Amniotic epithelial cell (primary cell): Measurements from ENCODE around the gene ADAD2.

ENCODE experiments used
- DNase-seq: peaks from one replicate; pipeline ENCODE4 v3.0.0-alpha.2; 2010; ENCODE audit warnings: low read depth

Gene ADAD2

GRCh38 chr16:84176192-84177053 lies 14.5 kb upstream of the ADAD2 start:
- DNase-seq, result no peak

DNA sequence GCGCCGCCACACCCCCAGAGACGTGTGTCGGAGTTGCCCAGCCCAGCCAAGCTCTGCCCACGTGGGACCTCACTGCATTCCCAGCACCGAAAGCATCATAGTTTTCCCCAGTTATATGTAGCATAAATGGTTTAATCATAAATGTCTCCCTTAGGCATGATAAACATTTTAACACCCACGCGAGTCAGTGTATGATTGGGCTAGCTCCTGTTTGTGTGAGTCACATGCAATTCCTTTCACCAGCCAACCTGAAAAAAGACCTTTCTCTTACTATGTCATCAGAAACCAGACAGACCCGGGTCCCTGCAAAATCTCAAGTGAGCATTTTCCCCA lies 13.2 kb upstream of the ADAD2 start:
- DNase-seq, result peak; percentile 64

DNA sequence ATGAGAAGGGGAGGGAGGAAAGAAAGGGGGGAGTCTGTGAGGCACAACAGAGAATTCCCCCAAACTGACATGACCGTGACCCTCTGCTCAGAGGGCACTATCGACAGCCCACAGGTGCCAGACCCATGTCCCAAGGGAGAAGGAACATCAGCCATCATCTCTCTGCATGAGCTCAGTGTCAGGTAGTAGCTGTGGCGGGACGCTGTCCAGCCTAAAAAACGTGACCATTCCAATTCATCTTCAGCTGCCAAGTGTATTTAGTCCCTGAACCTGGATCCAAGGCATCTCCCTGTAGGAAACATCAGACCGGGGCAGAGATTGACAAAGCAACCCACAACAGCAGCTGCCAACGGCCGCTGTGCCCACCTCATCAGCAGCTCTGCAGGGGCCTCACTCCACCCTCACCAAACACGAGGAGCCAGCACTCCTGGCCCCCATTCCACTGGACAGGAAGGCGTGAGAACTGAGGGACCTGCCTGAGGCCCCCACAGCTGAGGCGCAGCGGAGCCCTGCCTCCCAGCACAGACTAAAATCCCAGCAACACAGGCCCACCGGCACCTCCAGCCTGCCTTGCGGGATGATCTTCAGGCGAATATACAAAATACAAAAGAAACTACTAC lies 12.7 kb upstream of the ADAD2 start:
- no peak for DNase-seq

GRCh38 chr16:84178892-84179611 lies 11.9 kb upstream of the ADAD2 start:
- DNase-seq, result no peak

DNA sequence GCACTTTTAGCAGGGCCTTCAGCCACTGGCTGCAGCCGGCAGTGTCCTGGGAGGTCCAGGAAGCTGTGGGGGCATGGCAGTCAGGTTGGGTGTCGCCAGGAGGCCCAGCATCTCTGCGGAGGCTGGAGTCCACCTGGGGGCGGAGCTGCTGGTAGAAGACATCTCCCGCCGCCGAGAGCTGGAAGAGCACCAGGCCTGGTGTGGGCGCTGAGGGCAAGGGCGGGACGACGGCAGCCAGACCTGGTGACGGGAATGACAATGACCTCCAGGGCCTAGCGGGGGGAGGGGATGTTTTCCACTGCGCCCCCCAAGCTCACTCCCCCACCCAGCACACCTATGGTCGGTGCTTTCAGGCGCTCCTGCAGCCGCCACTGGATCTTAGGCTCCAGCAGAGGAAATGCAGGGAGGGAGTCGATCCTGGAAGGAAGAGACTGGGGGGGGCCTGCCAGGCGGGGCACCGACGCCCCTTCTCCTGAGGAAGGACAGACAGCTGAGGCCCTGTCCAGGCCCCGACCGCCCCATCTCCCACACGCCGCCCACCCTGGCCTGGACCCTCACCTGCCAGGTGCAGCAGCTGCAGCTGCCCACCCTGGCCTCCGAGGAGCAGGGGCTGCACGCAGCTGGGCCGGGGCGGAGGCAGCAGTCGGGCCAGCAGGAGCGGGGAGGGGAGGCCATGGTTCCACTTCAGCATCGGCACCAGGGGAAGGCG lies 11.2 kb upstream of the ADAD2 start:
- no peak for DNase-seq

GRCh38 chr16:84180519-84181140 lies 10.3 kb upstream of the ADAD2 start:
- DNase-seq, result no peak

GRCh38 chr16:84181144-84181915 lies 9.6 kb upstream of the ADAD2 start:
- DNase-seq, result no peak

GRCh38 chr16:84182104-84182503 lies 8.9 kb upstream of the ADAD2 start:
- no peak for DNase-seq

- DNase-seq, result no peak
Measured at GRCh38 chr16:84182680-84183571, 8.0 kb upstream of the ADAD2 start.

GRCh38 chr16:84183572-84183875 lies 7.4 kb upstream of the ADAD2 start:
- DNase-seq, result no peak

DNA sequence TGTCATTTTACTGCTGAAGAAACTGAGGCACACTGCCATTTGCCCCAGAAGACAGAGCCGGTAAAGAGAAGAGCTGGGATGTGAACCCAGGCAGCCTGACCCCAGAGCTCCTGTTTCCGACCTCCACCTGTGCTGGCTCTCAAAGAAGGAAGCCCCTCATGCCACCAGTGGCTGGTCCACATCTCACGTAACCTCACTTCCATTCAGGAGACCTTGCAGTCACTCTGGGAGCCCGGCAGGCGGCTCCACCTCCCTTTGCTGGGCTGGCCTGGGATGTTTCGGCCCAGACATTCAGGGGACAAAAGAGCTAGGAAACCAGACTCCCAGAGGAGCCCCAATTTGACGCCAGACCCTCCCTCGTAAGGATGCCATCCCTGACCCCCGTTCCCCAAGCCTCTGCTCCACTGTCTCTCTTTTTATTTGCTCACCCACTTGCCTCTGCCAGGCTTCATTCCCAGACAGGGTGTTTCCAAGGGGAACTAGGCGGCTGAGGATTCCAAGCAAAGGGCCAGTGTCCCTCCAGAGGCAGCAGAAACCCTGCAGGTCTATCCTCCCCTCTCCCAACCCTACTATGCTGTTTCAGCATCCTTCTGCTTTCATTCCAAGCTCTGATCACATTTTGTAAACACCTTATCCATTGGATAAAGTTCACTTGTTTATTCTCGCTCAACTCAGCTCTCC lies 6.9 kb upstream of the ADAD2 start:
- DNase-seq, result no peak

DNA sequence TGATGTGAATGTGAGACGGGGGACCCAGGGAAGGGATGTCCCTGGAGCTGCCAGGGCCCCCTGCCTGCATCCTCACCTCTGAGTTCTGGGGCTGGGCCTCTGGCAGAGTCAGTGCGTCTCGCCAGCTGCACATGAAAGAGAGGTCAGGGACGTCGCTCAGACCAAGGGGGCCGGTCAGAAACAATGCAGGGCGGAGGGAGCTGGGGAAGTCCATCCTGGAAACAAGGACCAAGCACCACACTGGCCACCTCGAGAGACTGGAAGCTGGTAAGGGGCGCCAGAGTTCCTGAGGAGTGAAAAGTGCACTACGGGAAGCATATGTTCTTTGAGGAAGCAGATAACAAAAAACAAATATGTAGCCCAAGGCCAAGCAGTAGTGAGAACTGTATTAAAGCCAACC lies 6.2 kb upstream of the ADAD2 start:
- DNase-seq, result no peak

GRCh38 chr16:84186685-84187437 lies 4.1 kb upstream of the ADAD2 start, which contains the start of gene TAF1C:
TAF1C (minus strand) TSS chr16:84187057; CDS start chr16:84184988, 2,069 bp downstream.
- DNase-seq, result peak; percentile 88

DNA sequence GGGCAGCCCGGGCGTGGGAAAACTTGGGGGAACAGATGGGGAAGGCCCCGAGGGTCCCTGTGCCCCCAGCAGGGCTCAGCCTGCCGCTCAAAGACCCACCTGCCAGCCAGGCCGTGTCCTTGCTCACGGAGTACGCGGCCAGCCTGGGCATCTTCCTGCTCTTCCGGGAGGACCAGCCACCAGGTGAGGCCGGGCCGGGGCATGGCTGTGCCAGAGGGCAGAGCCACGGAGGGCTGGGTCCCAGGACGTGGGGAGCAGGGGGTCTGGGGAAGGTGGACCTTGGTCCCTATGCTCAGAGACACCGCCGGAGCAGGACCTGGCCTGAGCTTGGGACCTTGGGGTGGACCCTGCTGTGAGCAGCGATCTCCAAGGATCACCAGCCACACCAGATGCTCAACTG lies 509 bp downstream of the ADAD2 start:
- no peak for DNase-seq

- no peak for DNase-seq
Measured at GRCh38 chr16:84193480-84193879, 2.5 kb downstream of the ADAD2 start.

DNA sequence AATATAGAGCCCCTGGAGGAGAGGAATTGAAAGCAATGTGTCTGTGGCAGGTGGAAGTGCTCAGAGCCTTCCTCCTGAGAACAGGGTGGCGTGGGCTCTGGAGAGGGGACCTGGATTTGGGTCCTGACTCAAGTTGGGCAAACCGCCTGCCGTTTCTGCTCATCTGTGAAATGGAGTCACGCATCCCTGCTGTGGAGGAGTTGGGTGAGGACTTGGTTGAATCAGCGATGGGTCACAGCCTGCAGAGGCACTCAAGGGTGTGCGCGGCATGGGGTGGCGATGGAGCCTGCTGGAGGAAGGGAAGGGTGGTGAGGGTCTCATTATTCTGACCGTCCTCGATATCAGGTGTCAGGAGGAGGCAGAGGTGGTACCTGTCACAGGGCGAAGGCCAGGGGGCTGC lies 3.1 kb downstream of the ADAD2 start:
- DNase-seq, result no peak

DNA sequence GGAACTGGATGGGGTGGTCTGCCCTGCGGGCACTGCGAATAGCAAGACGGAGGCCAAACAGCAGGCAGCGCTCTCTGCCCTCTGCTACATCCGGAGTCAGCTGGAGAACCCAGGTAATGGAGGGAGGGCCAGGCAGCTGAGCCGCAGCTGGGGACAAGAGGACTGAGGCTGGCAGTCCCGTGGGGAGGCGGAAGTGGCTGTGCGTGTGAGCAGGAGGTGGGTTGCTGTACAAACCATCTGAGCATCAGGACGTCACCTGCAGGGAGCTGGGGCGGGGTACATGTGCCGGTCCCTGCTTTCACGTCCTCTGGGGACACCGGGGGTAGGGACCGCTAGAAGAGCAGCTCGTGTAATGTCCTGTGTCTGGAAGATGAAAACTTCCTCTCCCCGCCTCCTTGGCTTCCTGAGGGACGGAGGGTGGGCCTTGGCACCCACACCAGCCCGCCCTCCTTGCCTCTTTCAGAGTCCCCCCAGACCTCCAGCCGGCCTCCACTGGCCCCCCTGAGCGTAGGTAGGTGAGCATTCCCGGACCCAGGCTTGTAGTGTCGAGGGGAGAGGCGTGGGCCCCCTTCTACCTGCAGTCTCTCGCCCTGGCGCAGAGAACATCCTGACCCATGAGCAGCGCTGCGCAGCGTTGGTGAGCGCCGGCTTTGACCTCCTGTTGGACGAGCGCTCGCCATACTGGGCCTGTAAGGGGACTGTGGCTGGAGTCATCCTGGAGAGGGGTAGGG lies 3.7 kb downstream of the ADAD2 start:
- DNase-seq, result no peak
